ENCODE results near the gene LOC101059915.
"Not testable (repeated sequence)": the region's sequence is repeated elsewhere in the genome, so short reads cannot be mapped to it uniquely, and the experiment has no call there.

Gene LOC101059915

DNA sequence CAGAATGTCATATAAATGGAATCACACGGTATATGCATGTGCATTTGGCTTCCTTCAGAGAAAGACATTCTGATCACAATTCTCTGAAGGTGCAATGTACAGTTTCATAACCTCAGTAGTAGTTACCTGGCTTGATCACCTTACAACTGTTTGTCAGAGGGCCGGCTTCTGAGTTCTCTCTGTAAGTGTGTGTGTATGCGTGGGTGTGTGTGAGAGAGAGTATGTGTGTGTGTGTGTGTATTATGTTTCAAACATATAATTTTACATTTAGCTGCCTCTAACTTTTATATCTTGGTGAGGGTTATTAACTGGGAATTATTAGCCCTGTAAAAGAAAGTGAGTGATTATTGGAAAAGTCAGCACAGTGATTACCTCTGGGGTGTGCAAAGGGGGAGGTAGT, 8.0 kb upstream of the LOC101059915 start:
- intact Hi-C loops (cut with DNase I; ENCODE audit: low total_unique reads) = no loop called here
- no peak for DNase-seq
- no peaks in the 10 kb centered on the region for H3K27me3 ChIP-seq

DNA sequence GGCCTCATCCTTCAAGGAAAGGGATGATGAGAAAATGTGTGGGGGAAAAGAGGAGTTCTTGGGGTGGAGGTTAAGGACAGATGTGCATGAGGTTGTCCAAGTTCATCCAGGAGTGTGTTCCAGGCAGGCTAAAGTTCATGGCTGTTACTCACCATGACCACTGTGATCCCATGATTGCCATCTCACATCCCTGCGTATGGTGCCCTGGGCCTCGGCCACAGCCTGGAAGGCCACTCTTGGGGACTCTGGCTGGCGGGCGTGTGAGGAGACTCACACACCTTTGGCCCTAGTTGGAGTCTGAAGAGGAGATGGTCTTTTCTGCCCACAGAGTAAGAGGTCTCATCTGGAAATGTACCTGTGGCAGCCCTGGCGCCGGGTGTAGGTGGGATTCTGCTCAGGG, 7.4 kb upstream of the LOC101059915 start:
- TF ChIP-seq, protein P1, sequence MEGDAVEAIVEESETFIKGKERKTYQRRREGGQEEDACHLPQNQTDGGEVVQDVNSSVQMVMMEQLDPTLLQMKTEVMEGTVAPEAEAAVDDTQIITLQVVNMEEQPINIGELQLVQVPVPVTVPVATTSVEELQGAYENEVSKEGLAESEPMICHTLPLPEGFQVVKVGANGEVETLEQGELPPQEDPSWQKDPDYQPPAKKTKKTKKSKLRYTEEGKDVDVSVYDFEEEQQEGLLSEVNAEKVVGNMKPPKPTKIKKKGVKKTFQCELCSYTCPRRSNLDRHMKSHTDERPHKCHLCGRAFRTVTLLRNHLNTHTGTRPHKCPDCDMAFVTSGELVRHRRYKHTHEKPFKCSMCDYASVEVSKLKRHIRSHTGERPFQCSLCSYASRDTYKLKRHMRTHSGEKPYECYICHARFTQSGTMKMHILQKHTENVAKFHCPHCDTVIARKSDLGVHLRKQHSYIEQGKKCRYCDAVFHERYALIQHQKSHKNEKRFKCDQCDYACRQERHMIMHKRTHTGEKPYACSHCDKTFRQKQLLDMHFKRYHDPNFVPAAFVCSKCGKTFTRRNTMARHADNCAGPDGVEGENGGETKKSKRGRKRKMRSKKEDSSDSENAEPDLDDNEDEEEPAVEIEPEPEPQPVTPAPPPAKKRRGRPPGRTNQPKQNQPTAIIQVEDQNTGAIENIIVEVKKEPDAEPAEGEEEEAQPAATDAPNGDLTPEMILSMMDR (IDR thresholded peaks at IDR 0.05) = no peak
- no peak for TF ChIP-seq POLR2A (IDR thresholded peaks at IDR 0.05)
- Histone ChIP-seq H3K36me3 (no peaks in the 10 kb centered on the region), H3K27ac (no peak overlapping the region), H3K9me3 (no peaks in the 10 kb centered on the region), H3K27me3 (no peaks in the 10 kb centered on the region), H3K4me1 (no peaks in the 10 kb centered on the region), H3K4me3 (no peak overlapping the region)
- intact Hi-C loops (cut with DNase I; ENCODE audit: low total_unique reads) = no loop called here
- no peak for DNase-seq

More for the DNA sequence above, 8.0 kb upstream of the LOC101059915 start:
- Histone ChIP-seq H3K9me3 (no peaks in the 10 kb centered on the region), H3K27ac (no peak overlapping the region), H3K4me1 (no peaks in the 10 kb centered on the region), H3K36me3 (no peaks in the 10 kb centered on the region), H3K4me3 (no peak overlapping the region)
- TF ChIP-seq, protein P1 (IDR thresholded peaks at IDR 0.05) = no peak
- TF ChIP-seq POLR2A (IDR thresholded peaks at IDR 0.05) = no peak

DNA sequence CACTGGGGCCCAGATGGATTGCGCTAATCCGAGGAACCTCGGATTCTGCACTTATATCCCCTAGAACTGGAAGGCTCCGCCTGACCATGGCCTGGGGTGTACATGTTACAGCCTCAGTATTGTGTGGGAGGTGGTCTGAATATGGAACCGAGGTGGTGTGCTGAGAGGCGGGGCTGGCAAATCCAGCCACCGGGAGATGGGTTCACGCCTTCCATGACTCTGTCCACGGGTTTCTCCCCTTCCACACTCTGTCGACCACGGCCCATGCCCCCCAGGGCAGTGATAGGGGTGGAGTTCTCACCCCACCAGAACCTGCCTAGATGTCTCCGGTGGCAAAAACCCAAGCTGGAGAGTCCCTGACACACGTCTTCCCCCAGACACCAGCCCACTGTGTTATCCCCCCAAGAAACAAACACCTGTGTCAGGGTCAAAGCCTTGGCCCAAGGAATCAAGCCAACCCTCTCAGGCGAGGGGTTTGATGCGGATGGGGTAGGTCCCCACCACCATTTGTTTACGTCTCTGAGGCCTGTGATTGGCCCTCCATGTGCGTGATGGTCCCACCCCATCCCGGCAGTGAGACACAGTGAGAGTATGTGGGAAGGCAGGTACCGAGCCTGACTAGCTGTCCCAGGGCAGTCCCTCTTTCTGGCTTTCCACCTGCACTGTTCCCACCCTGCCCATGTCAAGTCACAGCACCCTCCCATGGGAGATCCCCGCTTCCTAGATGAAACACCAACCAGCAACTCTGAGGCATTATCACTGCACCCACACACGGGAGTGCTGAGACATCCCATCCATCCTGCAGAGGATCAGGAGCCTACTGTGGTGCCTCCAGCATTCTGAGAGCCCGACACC, 6.6 kb upstream of the LOC101059915 start:
- Histone ChIP-seq H3K4me3 (no peak overlapping the region), H3K27me3 (no peaks in the 10 kb centered on the region), H3K9me3 (no peaks in the 10 kb centered on the region), H3K4me1 (no peaks in the 10 kb centered on the region), H3K36me3 (no peaks in the 10 kb centered on the region), H3K27ac (no peak overlapping the region)
- TF ChIP-seq, protein P1 (IDR thresholded peaks at IDR 0.05) = no peak
- TF ChIP-seq POLR2A (IDR thresholded peaks at IDR 0.05) = no peak
- no peak for DNase-seq
- intact Hi-C loops (cut with DNase I; ENCODE audit: low total_unique reads) = no loop called here

DNA sequence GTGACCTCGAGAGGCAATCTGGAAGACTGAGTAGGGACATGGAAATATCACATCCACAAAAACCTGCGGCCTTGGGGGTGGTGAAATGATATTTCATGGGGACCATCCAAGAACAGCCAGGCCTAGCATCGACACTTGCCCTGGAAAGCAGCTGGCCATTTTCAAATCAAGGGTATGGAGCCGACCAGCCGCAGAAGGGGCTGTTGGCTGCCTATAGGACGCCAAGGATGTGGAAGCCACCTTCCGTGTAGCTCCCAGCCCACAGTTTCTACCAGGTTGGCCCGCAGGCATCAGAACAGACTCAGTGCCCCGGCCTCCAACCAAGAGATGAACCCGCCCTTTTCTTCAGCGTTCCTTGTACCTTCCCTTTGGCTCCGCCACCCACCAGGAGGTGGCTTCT, 5.4 kb upstream of the LOC101059915 start:
- no peak for DNase-seq
- intact Hi-C loops (cut with DNase I; ENCODE audit: low total_unique reads) = no loop called here
- no peaks in the 10 kb centered on the region for H3K4me1 ChIP-seq
- no peak overlapping the region for H3K27ac ChIP-seq
- no peaks in the 10 kb centered on the region for H3K9me3 ChIP-seq
- no peak overlapping the region for H3K4me3 ChIP-seq
- H3K36me3 ChIP-seq = no peaks in the 10 kb centered on the region
- H3K27me3 ChIP-seq = no peaks in the 10 kb centered on the region
- TF ChIP-seq, protein P1 (IDR thresholded peaks at IDR 0.05) = no peak
- no peak for TF ChIP-seq POLR2A (IDR thresholded peaks at IDR 0.05)

DNA sequence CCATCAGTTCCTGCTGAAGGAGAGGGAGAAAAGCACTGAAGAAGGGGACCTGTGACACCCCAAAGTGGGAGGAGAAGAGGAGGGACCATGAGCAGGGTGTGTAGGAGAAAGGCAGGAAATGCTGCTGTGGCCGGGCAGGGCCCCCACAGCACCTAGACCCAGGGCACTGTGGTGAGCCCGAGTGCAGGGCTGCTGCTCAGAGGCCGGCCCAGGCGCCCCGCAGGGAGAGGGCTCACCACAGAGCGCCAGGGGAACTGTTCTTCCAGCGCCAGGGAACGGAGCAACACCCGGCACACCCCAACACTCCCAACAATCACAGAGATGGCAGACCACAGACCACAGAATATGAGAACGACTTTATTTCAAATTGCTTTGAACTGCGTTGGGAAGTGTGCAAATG, 4.7 kb upstream of the LOC101059915 start:
- intact Hi-C loops (cut with DNase I; ENCODE audit: low total_unique reads); H3K4me3 ChIP-seq; H3K4me1 ChIP-seq; H3K36me3 ChIP-seq; H3K27ac ChIP-seq; H3K9me3 ChIP-seq; DNase-seq; H3K27me3 ChIP-seq: not testable (repeated sequence)

DNA sequence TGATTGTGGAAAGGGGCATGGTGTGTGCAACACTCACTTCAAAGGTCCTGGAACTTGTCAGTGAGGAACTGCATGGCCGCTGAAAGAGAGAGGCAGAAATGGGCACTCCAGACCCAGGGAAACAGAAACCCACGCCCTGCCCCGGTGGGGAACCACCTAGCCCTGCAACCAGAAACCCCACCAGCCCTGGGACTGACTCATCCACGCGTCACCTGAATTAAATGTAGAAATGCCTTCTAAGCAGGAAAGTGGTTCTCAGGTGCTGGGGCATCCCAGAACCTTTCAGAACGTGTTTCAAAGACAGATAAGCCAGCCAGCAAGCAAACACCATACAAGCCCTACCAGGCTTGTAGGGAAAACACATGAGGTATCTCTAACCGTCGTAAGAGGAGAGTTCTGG, 4.1 kb upstream of the LOC101059915 start:
- H3K27me3 ChIP-seq; H3K4me1 ChIP-seq; H3K36me3 ChIP-seq; H3K9me3 ChIP-seq; DNase-seq; intact Hi-C loops (cut with DNase I; ENCODE audit: low total_unique reads); H3K27ac ChIP-seq; H3K4me3 ChIP-seq: not testable (repeated sequence)

DNA sequence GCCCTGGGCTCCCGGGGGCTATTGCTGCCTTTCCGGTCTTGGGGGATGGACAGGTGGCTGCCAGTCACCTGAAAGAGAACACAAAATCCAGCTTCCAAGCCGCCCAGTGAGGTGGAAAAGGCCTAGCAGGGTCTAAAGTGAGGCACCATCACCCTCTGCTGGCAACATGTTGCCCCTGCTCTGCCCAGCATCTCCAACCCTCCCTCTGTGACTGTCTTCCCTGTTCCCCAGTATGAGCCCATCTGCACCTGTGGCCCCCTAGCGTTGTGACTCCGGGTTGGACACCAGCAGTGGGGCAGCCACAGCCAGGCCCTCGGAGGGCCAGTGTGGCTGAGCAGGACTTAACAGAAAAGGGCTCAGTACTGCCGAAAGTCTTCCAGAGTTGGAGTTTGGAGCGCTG, 3.1 kb upstream of the LOC101059915 start:
- H3K27me3 ChIP-seq; H3K27ac ChIP-seq; H3K36me3 ChIP-seq; H3K9me3 ChIP-seq; H3K4me1 ChIP-seq; H3K4me3 ChIP-seq; intact Hi-C loops (cut with DNase I; ENCODE audit: low total_unique reads); DNase-seq: not testable (repeated sequence)
